GM12864 (cell line): Measurements from ENCODE around the gene NPR2.
A peak's percentile ranks its signal among the peaks of the same experiment; 100 is the strongest.

Source experiments
- DNase-seq: peaks from one replicate; pipeline ENCODE4 v3.0.0-alpha.2; 2011; ENCODE audit warnings: low read depth
- H3K4me3 ChIP-seq: 2 replicates; pipeline ENCODE4 v1.5.1; 2011; ENCODE audit warnings: mild to moderate bottlenecking, low read depth, low read length, control low read depth
- CTCF ChIP-seq: IDR thresholded peaks from 2 replicates; pipeline ENCODE4 v1.5.1; 2011; ENCODE audit warnings: low read depth, mild to moderate bottlenecking, moderate library complexity, low read length, control low read depth, inconsistent platforms; ENCODE audit errors: missing control alignments

Gene NPR2

GRCh38 chr9:35808433-35808832 lies 17.0 kb downstream of the NPR2 start:
- no peak for DNase-seq
- H3K4me3 ChIP-seq = no peak overlapping the region
- no peak for TF ChIP-seq CTCF

GRCh38 chr9:35810122-35810521 lies 18.7 kb downstream of the NPR2 start:
- no peak overlapping the region for H3K4me3 ChIP-seq
- no peak for TF ChIP-seq CTCF
- no peak for DNase-seq

GRCh38 chr9:35811381-35812024 lies 20.1 kb downstream of the NPR2 start:
- no peak for DNase-seq
- TF ChIP-seq CTCF = no peak
- peak overlapping the region; percentile 40 for H3K4me3 ChIP-seq

- no peak for TF ChIP-seq CTCF
- peak within 1 kb of the TSS; percentile 40 for H3K4me3 ChIP-seq
- peak; percentile 96 for DNase-seq
Observed at GRCh38 chr9:35812025-35812602, 20.7 kb downstream of the NPR2 start, which contains the start of gene SPAG8. Gene SPAG8, minus strand, starts transcription at chr9:35812262. Its CDS starts 115 bp downstream, at chr9:35812147.

- DNase-seq = no peak
- H3K4me3 ChIP-seq = peak overlapping the region; percentile 97; the same call in 1 of the 2 replicates
- peak; percentile 42 for TF ChIP-seq CTCF
Observed at GRCh38 chr9:35813434-35814105, 22.2 kb downstream of the NPR2 start.

GRCh38 chr9:35814106-35814840 lies 22.9 kb downstream of the NPR2 start:
- peak overlapping the region; percentile 97 for H3K4me3 ChIP-seq
- DNase-seq = no peak
- peak; percentile 39 for TF ChIP-seq CTCF
